DMS79 (cell line): ENCODE data around the gene FGF16.
A peak's percentile ranks its signal among the peaks of the same experiment; 100 is the strongest.
"Not testable (repeated sequence)": the region's sequence is repeated elsewhere in the genome, so short reads cannot be mapped to it uniquely, and the experiment has no call there.

Source experiments
- DNase-seq: peaks from one replicate; lab custom pipeline; 2025; lab: John Stamatoyannopoulos, UW

The FGF16 gene

GRCh38 chrX:77446908-77447652 lies at the start of gene FGF16:
Gene FGF16, plus strand, starts transcription at chrX:77447389. Its CDS starts 286 bp downstream, at chrX:77447675.
- DNase-seq: peak; percentile 32

GRCh38 chrX:77398330-77398954 lies 48.7 kb upstream of the FGF16 start:
- no peak for DNase-seq

- DNase-seq: no peak
Measured at GRCh38 chrX:77404419-77404818, 42.8 kb upstream of the FGF16 start.

- DNase-seq: not testable (repeated sequence)
Measured at GRCh38 chrX:77407821-77408220, 39.4 kb upstream of the FGF16 start.

- DNase-seq: no peak
Measured at GRCh38 chrX:77412631-77413030, 34.6 kb upstream of the FGF16 start.

- DNase-seq: no peak
Measured at GRCh38 chrX:77415161-77415560, 32.0 kb upstream of the FGF16 start.

- no peak for DNase-seq
Measured at GRCh38 chrX:77415882-77416281, 31.3 kb upstream of the FGF16 start.

- no peak for DNase-seq
Measured at GRCh38 chrX:77422891-77423648, 24.1 kb upstream of the FGF16 start.

- no peak for DNase-seq
Measured at GRCh38 chrX:77426811-77427210, 20.4 kb upstream of the FGF16 start.

GRCh38 chrX:77427611-77428010 lies 19.6 kb upstream of the FGF16 start:
- DNase-seq: no peak

- DNase-seq: no peak
Measured at GRCh38 chrX:77428551-77428950, 18.6 kb upstream of the FGF16 start.

GRCh38 chrX:77431227-77431626 lies 16.0 kb upstream of the FGF16 start:
- no peak for DNase-seq

- no peak for DNase-seq
Measured at GRCh38 chrX:77433001-77433400, 14.2 kb upstream of the FGF16 start.

GRCh38 chrX:77434962-77435361 lies 12.2 kb upstream of the FGF16 start:
- no peak for DNase-seq

- no peak for DNase-seq
Measured at GRCh38 chrX:77436271-77436670, 10.9 kb upstream of the FGF16 start.

GRCh38 chrX:77436682-77437081 lies 10.5 kb upstream of the FGF16 start:
- DNase-seq: no peak

GRCh38 chrX:77440330-77440729 lies 6.9 kb upstream of the FGF16 start:
- no peak for DNase-seq

GRCh38 chrX:77441033-77441432 lies 6.2 kb upstream of the FGF16 start:
- DNase-seq: no peak

GRCh38 chrX:77441479-77441878 lies 5.7 kb upstream of the FGF16 start:
- no peak for DNase-seq

- DNase-seq: no peak
Measured at GRCh38 chrX:77442728-77443127, 4.5 kb upstream of the FGF16 start.

- DNase-seq: no peak
Measured at GRCh38 chrX:77444075-77444474, 3.1 kb upstream of the FGF16 start.

- no peak for DNase-seq
Measured at GRCh38 chrX:77444545-77444944, 2.6 kb upstream of the FGF16 start.

GRCh38 chrX:77446029-77446585 lies 1.1 kb upstream of the FGF16 start:
- peak; percentile 30 for DNase-seq
